HG03060 (cell line): ENCODE data around the gene LRRN1.
"Not testable (repeated sequence)": the region's sequence is repeated elsewhere in the genome, so short reads cannot be mapped to it uniquely, and the experiment has no call there.

Experiments
- ATAC-seq: cut with Tn5 transposase; IDR thresholded peaks from one replicate; pipeline ENCODE4 v1.9.1; 2021; ENCODE audit warnings: low read depth, moderate number of reproducible peaks; ENCODE audit not compliant: unreplicated experiment

Gene LRRN1

DNA sequence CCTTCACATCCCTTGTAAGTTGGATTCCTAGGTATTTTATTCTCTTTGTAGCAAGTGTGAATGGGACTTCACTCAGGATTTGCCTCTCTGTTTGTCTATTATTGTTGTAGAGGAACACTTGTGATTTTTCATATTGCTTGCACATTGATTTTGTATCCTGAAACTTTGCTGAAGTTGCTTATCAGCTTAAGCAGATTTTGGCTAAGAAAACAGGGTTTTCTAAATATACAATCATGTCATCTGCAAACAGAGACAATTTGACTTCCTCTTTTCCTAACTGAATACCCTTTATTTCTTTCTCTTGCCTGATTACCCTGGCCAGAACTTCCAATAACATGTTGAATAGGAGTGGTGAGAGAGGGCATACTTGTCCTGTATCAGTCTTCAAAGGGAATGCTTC, 88.1 kb downstream of the LRRN1 start:
- ATAC-seq = not testable (repeated sequence)

DNA sequence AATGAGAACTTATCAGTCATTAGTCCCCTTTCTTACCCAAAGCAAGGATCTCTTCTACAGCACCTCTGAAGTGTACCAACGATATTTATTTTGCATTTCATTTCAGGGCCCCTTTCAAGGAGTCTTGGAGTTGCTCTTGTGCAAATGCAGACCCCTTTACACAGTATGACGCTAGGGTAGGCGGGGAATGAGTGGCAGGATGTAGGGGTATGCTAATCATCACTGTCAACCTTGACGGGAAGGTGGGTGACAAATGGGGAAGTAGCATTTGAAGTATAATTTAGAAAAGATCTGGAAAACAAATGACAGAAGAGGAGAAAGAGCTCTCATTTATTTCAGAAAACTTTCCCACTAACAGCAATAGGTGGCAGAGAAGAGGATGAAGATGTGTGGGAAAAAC, 94.4 kb downstream of the LRRN1 start:
- no peak for ATAC-seq
